ENCODE data around the gene RELB. TPM values are rescaled to one million over a fixed set of nuclear protein-coding genes. Genes with fewer than 3 reads are reported as not detected.
A peak's percentile ranks its signal among the peaks of the same experiment; 100 is the strongest.

RELB gene
- total RNA-seq, 2 experiments from 2014 or later = 62.4 to 63.1 TPM

DNA sequence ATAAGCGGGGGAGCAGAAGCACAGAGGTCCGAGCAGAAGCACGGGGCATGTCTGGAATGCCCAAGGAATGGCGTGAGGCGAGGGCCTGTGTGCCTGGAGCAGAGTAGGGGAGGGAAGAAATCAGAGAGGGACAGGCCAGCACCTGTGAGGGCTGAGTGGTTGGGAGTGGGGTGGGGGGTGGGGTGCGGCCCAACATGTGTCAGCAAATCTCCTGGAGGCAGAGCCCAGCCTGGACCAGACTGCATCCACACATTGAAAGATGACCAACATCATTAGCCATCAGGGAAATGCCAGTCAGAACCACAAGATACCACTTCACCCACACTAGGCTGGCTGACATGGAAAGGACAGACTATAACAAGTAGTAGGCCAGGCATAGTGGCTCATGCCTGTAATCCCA, 48.8 kb downstream of the RELB start:
- intact Hi-C loops (cut with micrococcal nuclease) = no loop called here

DNA sequence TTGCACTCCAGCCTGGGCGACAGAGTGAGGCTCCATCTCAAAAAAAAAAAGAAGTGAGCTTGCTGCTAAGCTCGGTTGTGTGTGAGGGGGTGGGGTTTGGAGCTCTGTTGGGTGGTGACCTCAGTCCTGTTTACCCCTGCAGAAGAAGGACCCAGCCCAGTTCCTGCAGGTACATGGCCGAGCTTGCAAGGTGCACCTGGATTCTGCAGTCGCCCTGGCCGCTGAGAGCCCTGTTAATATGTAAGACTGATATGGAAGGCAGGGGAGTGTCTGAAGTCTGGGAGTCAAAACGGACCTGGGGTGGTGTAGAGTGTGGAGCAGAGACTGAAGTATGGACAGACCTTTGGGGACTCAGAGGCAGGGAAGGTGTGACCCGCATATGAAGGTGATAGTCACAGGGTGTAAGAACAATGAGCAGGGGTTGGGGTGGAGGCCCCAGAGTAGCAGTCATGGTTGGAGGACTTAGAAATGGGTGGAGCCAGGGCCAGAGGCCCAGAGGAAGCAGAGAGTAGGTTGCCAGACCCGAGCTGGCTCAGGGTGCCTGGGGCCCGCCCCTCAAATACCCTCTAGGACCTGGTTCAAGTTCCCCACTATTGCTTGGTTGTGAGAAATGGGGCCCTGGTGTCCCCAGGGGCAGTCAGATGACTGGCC, 50.8 kb downstream of the RELB start:
- Mint-ChIP-seq H3K4me1 (ENCODE audit: low read depth) (peaks cover 12% of the 10 kb centered on the region), H3K27me3 (no peaks in the 10 kb centered on the region), H3K4me3 (no peak overlapping the region), H3K27ac (no peak overlapping the region), H3K9me3 (no peaks in the 10 kb centered on the region), H3K36me3 (peaks cover 16% of the 10 kb centered on the region)
- DNase-seq = no peak
- ChIA-PET POLR2A (no interaction called here), CTCF (no interaction called here)
- intact Hi-C loops (cut with micrococcal nuclease) = no loop called here

More for the DNA sequence above, 48.8 kb downstream of the RELB start:
- Mint-ChIP-seq H3K4me3 (no peak overlapping the region), H3K4me1 (ENCODE audit: low read depth) (peaks cover 30% of the 10 kb centered on the region), H3K9me3 (no peaks in the 10 kb centered on the region), H3K36me3 (peaks cover 16% of the 10 kb centered on the region), H3K27ac (no peak overlapping the region), H3K27me3 (no peaks in the 10 kb centered on the region)
- DNase-seq = no peak
- ChIA-PET CTCF (no interaction called here), POLR2A (no interaction called here)

DNA sequence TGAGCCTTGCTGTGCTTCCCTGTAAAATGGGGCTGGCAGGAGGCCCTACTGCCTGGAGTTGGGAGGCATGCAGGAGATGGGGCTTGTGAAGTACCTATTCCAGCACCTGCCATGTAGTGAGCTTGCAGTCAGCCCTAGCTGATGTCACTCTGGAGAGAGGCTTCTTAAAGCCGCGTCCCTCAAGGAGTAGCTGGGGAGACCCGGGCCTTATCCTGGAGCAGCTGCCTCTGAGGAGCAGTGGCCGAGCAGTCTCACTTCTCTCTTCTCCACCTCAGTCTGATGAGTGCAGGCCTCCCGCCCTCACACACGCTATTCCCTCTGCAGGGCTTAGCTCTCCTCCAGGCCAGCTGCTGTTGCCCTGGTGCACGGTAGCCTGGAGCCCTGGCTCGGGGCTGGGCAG, 55.6 kb downstream of the RELB start:
- H3K4me3 Mint-ChIP-seq = no peak overlapping the region
- no peaks in the 10 kb centered on the region for H3K27me3 Mint-ChIP-seq
- intact Hi-C loops (cut with micrococcal nuclease) = no loop called here
- CTCF ChIA-PET = interaction anchor here (0.9 to 1.6 kb wide), 4 partner anchors 16 to 76 kb away, joined by 3 to 5 read pairs (median 4); no protein-coding TSS in a partner anchor
- POLR2A ChIA-PET = no interaction called here
- H3K9me3 Mint-ChIP-seq = no peaks in the 10 kb centered on the region
- H3K36me3 Mint-ChIP-seq = peaks cover 44% of the 10 kb centered on the region
- H3K4me1 Mint-ChIP-seq (ENCODE audit: low read depth) = no peaks in the 10 kb centered on the region
- DNase-seq = no peak
- H3K27ac Mint-ChIP-seq = no peak overlapping the region

DNA sequence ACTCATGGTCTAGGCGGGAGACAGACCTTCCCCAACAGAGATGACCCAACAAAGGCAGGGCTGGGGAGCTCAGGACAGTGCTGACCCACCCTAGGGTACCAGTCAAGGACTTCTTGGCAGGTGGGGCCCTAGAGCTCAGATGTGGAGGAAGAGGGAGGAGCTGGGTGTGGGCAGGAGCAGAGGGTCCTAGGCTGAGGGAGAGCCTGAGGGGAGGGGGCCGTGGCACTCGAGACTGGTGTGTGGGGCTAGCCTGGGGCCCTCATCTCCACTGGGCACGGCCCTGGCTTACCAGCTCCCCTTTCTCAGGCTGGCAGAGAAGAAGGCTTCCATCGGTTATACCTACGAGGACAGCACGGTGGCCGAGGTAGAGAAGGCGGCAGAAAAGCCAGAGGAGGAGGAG, 56.2 kb downstream of the RELB start:
- ChIA-PET POLR2A (no interaction called here), CTCF (interaction anchor here (0.6 to 1.6 kb wide), 5 partner anchors 16 to 259 kb away, joined by 3 to 5 read pairs (median 3); no protein-coding TSS in a partner anchor)
- H3K4me1 Mint-ChIP-seq (ENCODE audit: low read depth) = no peaks in the 10 kb centered on the region
- H3K4me3 Mint-ChIP-seq = no peak overlapping the region
- H3K27me3 Mint-ChIP-seq = no peaks in the 10 kb centered on the region
- no peak for DNase-seq
- peaks cover 41% of the 10 kb centered on the region for H3K36me3 Mint-ChIP-seq
- intact Hi-C loops (cut with micrococcal nuclease) = no loop called here
- no peak overlapping the region for H3K27ac Mint-ChIP-seq
- no peaks in the 10 kb centered on the region for H3K9me3 Mint-ChIP-seq

DNA sequence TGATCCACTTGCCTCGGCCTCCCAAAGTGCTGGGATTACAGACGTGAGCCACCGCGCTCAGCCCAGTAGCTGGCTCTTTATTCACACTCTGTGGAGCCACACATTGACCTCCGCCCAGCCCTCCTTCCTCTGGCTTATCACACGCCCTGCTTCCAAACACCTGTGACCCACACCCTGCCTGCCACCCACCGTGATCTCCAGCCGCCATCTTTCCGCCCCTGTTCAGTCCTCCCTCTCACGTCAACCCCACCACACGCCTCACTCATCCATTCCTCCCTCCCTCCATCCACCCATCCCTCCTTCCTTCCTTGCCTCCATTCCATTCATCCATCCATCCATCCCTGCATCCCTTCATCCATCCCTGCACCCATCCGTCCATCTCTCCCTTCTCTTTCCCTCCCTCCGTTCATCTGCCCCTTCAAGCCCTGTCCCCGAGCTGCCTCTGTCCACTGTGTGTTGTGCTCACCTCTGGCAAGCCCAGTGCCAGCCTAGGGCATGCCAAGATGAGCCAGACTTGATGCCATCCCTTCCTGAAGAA, 57.4 kb downstream of the RELB start:
- no peaks in the 10 kb centered on the region for H3K9me3 Mint-ChIP-seq
- no peak overlapping the region for H3K27ac Mint-ChIP-seq
- DNase-seq = no peak
- no peaks in the 10 kb centered on the region for H3K27me3 Mint-ChIP-seq
- ChIA-PET CTCF (interaction anchor here (0.5 to 2.5 kb wide), 19 partner anchors 10 to 314 kb away, joined by 3 to 48 read pairs (median 5); partner anchors contain the start of genes APOE, CLASRP and RELB), POLR2A (interaction anchor here (1.5 kb wide), 1 partner anchor 20 kb away, joined by 3 read pairs; the partner anchor contains the start of gene GEMIN7)
- H3K4me1 Mint-ChIP-seq (ENCODE audit: low read depth) = no peaks in the 10 kb centered on the region
- H3K36me3 Mint-ChIP-seq = peaks cover 41% of the 10 kb centered on the region
- intact Hi-C loops (cut with micrococcal nuclease) = loop anchor here (1.0 kb wide), 2 partner anchors 41 to 69 kb away; no protein-coding TSS in a partner anchor
- H3K4me3 Mint-ChIP-seq = no peak overlapping the region

DNA sequence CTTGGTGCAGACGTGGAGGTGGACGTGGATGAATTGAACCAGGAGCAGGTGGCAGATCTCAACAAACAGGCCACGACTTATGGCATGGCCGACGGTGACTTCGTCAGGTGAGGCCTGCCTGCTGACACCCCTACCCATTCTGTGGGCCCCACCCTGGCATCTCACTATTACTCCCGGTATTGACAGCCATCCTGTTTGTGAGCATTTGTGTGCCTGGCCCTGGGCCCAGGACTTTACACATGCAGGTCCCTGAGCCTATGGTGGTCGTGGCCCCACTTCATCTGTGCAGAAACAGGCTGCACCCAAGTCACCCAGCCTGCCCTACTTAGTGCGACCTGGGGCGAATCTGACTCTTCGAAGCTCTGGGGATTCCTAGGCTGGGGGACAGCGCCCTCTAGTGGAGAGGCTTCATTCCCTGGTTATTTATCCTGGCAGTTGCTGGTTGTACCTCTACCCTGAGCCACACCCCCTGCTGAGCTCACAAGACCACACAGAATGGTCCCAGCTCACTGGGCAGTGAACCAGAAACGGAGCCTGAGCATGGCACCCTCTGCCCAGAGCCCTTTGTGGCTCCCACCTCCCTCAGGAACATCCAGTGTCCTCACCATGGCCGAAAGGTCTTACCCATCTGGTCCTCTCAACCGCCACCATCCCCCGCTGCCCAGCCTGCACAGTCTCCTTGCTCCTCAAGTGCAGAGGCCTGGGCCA, 58.1 kb downstream of the RELB start:
- DNase-seq = peak; percentile 87
- Mint-ChIP-seq H3K27ac (no peak overlapping the region), H3K9me3 (no peaks in the 10 kb centered on the region), H3K4me3 (no peak overlapping the region), H3K36me3 (peaks cover 38% of the 10 kb centered on the region), H3K4me1 (ENCODE audit: low read depth) (no peaks in the 10 kb centered on the region), H3K27me3 (no peaks in the 10 kb centered on the region)
- intact Hi-C loops (cut with micrococcal nuclease) = loop anchor here (1.0 kb wide), 2 partner anchors 42 to 70 kb away; no protein-coding TSS in a partner anchor
- CTCF ChIA-PET = interaction anchor here (0.5 to 2.5 kb wide), 36 partner anchors 9 to 1644 kb away, joined by 3 to 48 read pairs (median 4); partner anchors contain the start of genes APOE, CLASRP, GEMIN7 and RELB
- POLR2A ChIA-PET = interaction anchor here (0.5 to 1.5 kb wide), 2 partner anchors 19 to 160 kb away, joined by 3 to 4 read pairs; partner anchors contain the start of gene GEMIN7

DNA sequence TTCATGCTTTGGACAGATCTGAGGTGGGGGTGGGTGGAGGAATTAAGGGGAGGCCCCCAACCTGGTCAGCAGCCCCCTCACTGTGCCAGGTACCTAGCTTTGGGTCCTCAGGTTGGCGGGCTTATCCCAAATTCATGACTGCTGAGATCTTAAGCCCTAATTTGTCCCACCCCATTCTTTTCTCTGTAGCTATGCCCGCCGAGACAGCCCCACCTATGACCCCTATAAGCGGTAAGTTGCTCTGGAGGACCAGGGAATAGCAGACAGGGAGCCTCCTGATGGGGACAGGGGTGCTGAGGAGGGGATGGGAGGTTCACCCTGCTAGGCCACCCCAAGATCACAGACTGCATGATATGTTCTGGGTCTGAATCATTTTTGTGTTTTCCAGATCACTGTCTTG, 60.7 kb downstream of the RELB start:
- intact Hi-C loops (cut with micrococcal nuclease) = no loop called here
- no peak overlapping the region for H3K4me3 Mint-ChIP-seq
- peaks cover 38% of the 10 kb centered on the region for H3K36me3 Mint-ChIP-seq
- CTCF ChIA-PET = interaction anchor here (0.8 kb wide), 1 partner anchor 73 kb away, joined by 3 read pairs; no protein-coding TSS in a partner anchor
- no peaks in the 10 kb centered on the region for H3K9me3 Mint-ChIP-seq
- H3K27me3 Mint-ChIP-seq = no peaks in the 10 kb centered on the region
- DNase-seq = no peak
- H3K4me1 Mint-ChIP-seq (ENCODE audit: low read depth) = no peaks in the 10 kb centered on the region
- no peak overlapping the region for H3K27ac Mint-ChIP-seq
- POLR2A ChIA-PET = interaction anchor here (0.5 to 1.0 kb wide), 2 partner anchors 31 to 102 kb away, joined by 3 read pairs; partner anchors contain the start of gene PPP1R37

DNA sequence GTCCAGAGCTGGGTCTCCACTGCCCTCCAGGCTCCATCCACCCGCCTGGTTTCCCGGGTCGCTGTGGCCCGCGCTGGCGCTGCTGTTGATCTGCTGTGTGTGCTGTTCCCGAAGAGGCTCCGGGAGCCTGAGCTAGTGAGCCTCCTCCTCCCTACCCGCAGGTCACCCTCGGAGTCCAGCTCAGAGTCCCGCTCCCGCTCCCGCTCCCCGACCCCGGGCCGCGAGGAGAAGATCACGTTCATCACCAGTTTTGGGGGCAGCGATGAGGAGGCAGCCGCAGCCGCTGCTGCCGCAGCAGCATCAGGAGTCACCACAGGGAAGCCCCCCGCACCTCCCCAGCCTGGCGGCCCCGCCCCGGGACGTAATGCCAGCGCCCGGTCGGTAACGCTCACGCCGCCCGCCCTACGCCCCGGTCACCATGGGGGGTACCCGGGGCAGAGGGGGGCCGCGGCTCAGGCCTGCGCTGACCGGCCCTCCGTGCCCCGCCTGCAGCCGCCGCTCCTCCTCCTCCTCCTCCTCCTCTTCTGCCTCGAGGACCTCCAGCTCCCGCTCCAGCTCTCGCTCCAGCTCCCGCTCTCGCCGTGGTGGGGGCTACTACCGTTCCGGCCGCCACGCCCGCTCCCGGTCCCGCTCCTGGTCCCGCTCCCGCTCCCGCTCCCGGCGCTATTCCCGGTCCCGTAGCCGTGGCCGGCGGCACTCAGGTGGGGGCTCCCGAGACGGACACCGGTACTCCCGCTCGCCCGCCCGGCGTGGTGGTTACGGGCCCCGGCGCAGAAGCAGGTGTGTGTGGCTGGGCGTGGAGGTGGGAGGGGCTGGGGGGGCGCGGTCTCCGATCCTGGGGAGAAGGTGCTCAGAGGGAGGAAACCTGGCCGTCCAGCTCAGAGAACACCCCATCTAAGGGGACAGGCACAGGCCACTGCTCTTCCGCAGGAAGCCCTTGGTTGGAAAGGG, 62.9 kb downstream of the RELB start:
- DNase-seq = no peak
- ChIA-PET CTCF (interaction anchor here (0.6 kb wide), 2 partner anchors 83 to 99 kb away, joined by 3 read pairs; no protein-coding TSS in a partner anchor), POLR2A (interaction anchor here (0.9 to 1.2 kb wide), 2 partner anchors 13 to 25 kb away, joined by 3 to 4 read pairs; partner anchors contain the start of gene CLASRP)
- Mint-ChIP-seq H3K27me3 (no peaks in the 10 kb centered on the region), H3K4me3 (no peak overlapping the region), H3K9me3 (no peaks in the 10 kb centered on the region), H3K36me3 (peaks cover 29% of the 10 kb centered on the region), H3K27ac (no peak overlapping the region), H3K4me1 (ENCODE audit: low read depth) (no peaks in the 10 kb centered on the region)
- intact Hi-C loops (cut with micrococcal nuclease) = no loop called here

DNA sequence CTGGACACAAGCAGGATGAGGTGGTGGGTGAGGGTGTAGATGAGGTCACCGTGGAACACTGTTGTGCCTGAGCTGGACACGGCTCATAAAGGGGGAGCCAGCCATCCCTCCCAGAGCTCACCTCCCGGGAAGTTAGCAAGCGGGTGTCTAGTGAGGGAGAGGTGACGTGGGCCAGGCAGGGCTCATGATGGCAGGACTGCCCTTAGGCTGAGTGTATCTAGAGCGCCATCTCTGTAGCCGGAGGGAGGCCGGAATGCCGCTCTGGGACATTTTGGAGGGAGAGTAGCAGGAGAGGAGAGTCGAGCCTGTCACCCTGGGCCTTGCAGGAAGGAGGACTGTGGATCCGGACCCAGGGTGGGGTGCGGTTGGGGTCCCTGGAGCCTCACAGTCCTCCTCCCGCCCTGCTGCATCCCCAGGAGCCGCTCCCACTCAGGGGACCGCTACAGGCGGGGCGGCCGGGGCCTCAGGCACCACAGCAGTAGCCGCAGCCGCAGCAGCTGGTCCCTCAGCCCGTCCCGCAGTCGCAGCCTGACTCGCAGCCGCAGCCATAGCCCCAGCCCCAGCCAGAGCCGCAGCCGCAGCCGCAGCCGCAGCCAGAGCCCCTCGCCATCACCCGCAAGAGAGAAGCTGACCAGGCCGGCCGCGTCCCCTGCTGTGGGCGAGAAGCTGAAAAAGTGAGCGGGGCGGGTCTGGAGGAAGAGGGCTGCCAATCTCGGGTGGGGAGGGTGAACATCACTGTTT, 65.8 kb downstream of the RELB start:
- H3K27ac Mint-ChIP-seq = no peak overlapping the region
- CTCF ChIA-PET = interaction anchor here (2.4 kb wide), 1 partner anchor 7 kb away, joined by 8 read pairs; no protein-coding TSS in a partner anchor
- H3K9me3 Mint-ChIP-seq = no peaks in the 10 kb centered on the region
- peaks cover 25% of the 10 kb centered on the region for H3K36me3 Mint-ChIP-seq
- POLR2A ChIA-PET = interaction anchor here (0.6 kb wide), 1 partner anchor 738 kb away, joined by 4 read pairs; no protein-coding TSS in a partner anchor
- no peaks in the 10 kb centered on the region for H3K27me3 Mint-ChIP-seq
- intact Hi-C loops (cut with micrococcal nuclease) = no loop called here
- DNase-seq = no peak
- no peak overlapping the region for H3K4me3 Mint-ChIP-seq
- H3K4me1 Mint-ChIP-seq (ENCODE audit: low read depth) = no peaks in the 10 kb centered on the region

DNA sequence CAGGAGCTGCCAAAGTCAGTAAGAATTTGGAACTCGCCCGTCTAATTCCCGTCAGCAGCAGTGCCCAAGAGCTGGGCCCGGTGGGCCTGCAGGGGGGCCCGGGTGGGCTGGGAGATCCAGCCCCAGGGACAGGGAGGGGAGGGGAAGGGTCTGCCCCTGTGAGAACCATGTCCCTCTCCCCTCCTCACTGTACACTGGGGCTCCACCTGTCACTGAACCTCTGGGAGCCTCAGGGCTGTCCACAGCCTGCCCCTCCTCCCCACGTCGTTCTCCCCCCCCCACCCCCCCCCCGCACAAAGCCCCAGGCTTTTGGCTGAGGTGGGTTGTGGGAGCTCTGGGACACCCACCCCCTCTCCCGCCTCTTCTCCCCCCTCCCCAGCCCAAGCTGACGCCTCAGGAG, 66.8 kb downstream of the RELB start:
- intact Hi-C loops (cut with micrococcal nuclease) = no loop called here

More for the DNA sequence above, 66.8 kb downstream of the RELB start:
- Mint-ChIP-seq H3K4me3 (no peak overlapping the region), H3K27me3 (no peaks in the 10 kb centered on the region), H3K27ac (no peak overlapping the region), H3K4me1 (ENCODE audit: low read depth) (no peaks in the 10 kb centered on the region), H3K36me3 (peaks cover 23% of the 10 kb centered on the region), H3K9me3 (no peaks in the 10 kb centered on the region)
- no peak for DNase-seq
- POLR2A ChIA-PET = interaction anchor here (1.2 kb wide), 1 partner anchor 29 kb away, joined by 4 read pairs; the partner anchor contains the start of gene CLASRP
- CTCF ChIA-PET = interaction anchor here (0.7 to 2.4 kb wide), 2 partner anchors 8 to 79 kb away, joined by 4 to 8 read pairs; no protein-coding TSS in a partner anchor
